Tibial artery (tissue), 4 donors: ENCODE data around the gene WFDC1.

Experiments used
- DNase-seq, 2 donors: peaks; one replicate each; pipeline ENCODE4 v3.0.0-alpha.2; 2019
- H3K27ac ChIP-seq, 2 donors: fragments of 200-600 bp; sonication (generic) in 1 of 2; 1 replicate in 1 of 2; 2 replicates in 1 of 2; pipeline ENCODE4 v1.5.1; 2018 to 2019; ENCODE audit warnings: mild to moderate bottlenecking in 1 of 2
- H3K27me3 ChIP-seq, 2 donors: fragments of 200-600 bp; sonication (generic) in 1 of 2; one replicate each; pipeline versions ENCODE4 v1.5.1 to v1.6.0; 2016 to 2019
- H3K36me3 ChIP-seq, 3 donors: fragments of 200-600 bp; sonication (generic) in 2 of 3; one replicate each; pipeline ENCODE4 v1.5.1; 2016 to 2019; ENCODE audit warnings: mild to moderate bottlenecking in 2 of 3
- H3K4me1 ChIP-seq, 4 donors: fragments of 200-600 bp; sonication (generic) in 2 of 4; 1 replicate in 3 of 4; 2 replicates in 1 of 4; pipeline ENCODE4 v1.5.1; 2016 to 2019
- H3K4me3 ChIP-seq, 2 donors: fragments of 200-600 bp; sonication (generic) in 1 of 2; 1 replicate in 1 of 2; 2 replicates in 1 of 2; pipeline ENCODE4 v1.5.1; 2018 to 2019; ENCODE audit warnings: mild to moderate bottlenecking in 2 of 2
- H3K9me3 ChIP-seq, 3 donors: fragments of 200-600 bp; sonication (generic) in 1 of 3; one replicate each; pipeline ENCODE4 v1.5.1; 2016 to 2019
- intact Hi-C: fragments of 100-400 bp; cut with DNase I; formaldehyde crosslinking; loops from one replicate; pipeline ENCODE4 v1.15.0; 2023; ENCODE audit warnings: low total_unique reads
- TF ChIP-seq, protein P1 (sequence below), 2 experiments: fragments of 200-600 bp in 1 of 2; fragments of 450-650 bp in 1 of 2; IDR thresholded peaks; one replicate each; pipeline ENCODE4 v1.5.1; 2017 to 2019; ENCODE audit warnings: antibody characterized with exemption in 2 of 2, mild to moderate bottlenecking in 1 of 2, moderate library complexity in 1 of 2

Gene WFDC1

DNA sequence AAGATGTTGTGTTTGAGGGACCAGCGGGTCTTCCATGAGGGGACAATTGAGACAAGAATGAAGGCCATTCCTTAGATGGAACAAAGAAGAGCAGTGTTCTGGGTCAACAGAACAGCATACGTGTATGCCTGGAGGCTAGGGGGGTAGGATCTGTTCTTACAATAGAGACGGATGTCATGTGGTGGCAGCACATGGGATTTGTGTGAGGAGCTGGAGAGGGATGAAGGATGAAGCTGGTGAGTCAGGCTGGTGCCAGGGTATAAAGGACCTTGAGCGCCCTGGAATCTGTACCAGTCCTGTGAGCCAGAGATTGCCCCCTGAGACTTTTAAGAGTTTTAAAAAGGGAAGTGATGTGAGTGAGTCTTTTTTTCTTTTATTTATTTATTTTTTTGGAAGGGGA, 22.8 kb upstream of the WFDC1 start:
- TF ChIP-seq, protein P1, sequence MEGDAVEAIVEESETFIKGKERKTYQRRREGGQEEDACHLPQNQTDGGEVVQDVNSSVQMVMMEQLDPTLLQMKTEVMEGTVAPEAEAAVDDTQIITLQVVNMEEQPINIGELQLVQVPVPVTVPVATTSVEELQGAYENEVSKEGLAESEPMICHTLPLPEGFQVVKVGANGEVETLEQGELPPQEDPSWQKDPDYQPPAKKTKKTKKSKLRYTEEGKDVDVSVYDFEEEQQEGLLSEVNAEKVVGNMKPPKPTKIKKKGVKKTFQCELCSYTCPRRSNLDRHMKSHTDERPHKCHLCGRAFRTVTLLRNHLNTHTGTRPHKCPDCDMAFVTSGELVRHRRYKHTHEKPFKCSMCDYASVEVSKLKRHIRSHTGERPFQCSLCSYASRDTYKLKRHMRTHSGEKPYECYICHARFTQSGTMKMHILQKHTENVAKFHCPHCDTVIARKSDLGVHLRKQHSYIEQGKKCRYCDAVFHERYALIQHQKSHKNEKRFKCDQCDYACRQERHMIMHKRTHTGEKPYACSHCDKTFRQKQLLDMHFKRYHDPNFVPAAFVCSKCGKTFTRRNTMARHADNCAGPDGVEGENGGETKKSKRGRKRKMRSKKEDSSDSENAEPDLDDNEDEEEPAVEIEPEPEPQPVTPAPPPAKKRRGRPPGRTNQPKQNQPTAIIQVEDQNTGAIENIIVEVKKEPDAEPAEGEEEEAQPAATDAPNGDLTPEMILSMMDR (IDR thresholded peaks at IDR 0.05), result no peak
- intact Hi-C loops, result loop anchor here (5.0 kb wide), 1 partner anchor 210 kb away; no protein-coding TSS in a partner anchor

DNA sequence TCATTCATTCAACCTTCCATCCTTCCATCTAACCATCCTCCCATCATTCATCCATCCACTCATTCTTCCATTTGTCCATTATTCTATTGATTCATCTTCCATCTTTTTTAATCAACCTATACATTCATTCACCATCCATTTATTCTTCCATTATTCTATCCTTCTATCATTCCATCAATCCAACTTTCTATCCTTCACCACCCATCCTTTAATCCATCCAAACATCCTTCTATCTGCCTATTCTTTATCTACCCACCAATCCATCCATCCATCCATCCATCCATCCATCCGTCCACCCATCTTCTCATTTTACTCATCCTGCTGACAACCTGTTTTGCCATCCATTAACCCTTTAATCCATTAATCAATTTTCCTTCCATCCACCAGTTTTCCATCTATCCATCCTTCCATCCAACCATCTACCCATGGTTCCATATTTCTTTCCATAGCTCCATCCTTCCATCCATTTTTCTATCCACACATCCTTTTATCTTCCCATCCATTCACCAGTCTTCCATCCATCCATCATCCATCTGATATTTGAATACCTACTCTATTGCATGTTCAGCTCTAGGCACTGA, 21.8 kb upstream of the WFDC1 start:
- Histone ChIP-seq H3K4me3 (no peak overlapping the region), H3K27me3 (peaks cover 0 to 11% of the 10 kb centered on the region in 2 donors), H3K27ac (no peak overlapping the region), H3K9me3 (no peaks in the 10 kb centered on the region), H3K4me1 (peaks cover 0 to 3% (median 0%) of the 10 kb centered on the region in 4 donors), H3K36me3 (no peaks in the 10 kb centered on the region)
- TF ChIP-seq, protein P1 (IDR thresholded peaks at IDR 0.05), result no peak
- intact Hi-C loops, result loop anchor here (5.0 kb wide), 1 partner anchor 209 kb away; no protein-coding TSS in a partner anchor
- no peak for DNase-seq

More for the DNA sequence above, 22.8 kb upstream of the WFDC1 start:
- Histone ChIP-seq H3K4me3 (no peak overlapping the region), H3K36me3 (no peaks in the 10 kb centered on the region), H3K27me3 (peaks cover 0 to 12% of the 10 kb centered on the region in 2 donors), H3K9me3 (no peaks in the 10 kb centered on the region), H3K27ac (no peak overlapping the region), H3K4me1 (no peaks in the 10 kb centered on the region)
- no peak for DNase-seq

DNA sequence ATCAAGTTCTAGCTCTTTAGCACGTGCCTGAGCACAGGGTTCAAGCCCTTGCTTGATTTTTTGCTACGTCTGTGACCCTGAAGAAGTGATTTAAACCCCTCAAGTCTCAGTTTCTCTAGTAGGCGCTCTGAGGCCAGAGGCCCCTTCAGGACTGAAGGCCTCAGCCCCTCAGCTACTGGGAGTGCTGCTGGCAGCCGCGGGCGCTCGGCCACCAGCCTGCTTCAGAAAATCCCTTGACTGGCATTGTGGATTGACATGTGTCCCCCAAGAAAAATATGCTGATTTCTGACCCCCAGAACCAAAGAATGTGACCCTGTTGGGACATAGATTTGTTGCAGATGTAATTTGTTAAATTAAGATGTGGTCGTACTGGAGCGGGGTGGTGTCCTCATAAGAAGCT, 20.2 kb upstream of the WFDC1 start:
- intact Hi-C loops, result loop anchor here (2.0 to 5.0 kb wide), 2 partner anchors 36 to 208 kb away; no protein-coding TSS in a partner anchor
- no peak for DNase-seq
- H3K36me3 ChIP-seq, result no peaks in the 10 kb centered on the region
- peaks cover 0 to 3% (median 0%) of the 10 kb centered on the region in 4 donors for H3K4me1 ChIP-seq
- H3K27ac ChIP-seq, result no peak overlapping the region
- H3K9me3 ChIP-seq, result no peaks in the 10 kb centered on the region
- TF ChIP-seq, protein P1 (IDR thresholded peaks at IDR 0.05), result no peak
- peaks cover 0 to 6% of the 10 kb centered on the region in 2 donors for H3K27me3 ChIP-seq
- no peak overlapping the region for H3K4me3 ChIP-seq

DNA sequence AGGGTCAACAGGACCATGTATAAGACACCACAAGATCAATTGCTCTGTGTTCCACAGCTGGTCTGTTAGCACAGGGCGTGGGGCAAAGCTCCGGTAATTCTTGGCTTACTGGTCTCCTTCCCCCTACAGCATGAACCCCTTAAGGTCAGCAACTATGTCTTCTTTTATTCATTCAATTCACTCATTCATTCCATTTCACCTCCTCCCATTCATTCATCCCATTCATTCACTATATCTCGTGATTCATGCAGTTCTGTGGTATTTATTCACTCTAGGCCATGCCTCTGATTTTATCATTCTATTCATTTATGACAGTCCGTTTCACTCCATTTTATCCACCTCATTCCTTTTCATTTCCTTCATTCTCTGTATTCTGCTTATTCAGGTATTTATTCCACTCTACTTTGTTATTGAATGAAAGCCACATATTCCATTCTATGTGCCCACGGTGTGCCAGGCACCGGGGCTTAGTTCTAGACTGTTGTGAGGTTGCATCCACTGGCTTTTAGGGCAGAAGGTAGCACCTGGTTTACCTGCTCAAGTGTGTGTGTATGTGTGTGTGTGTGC, 19.0 kb upstream of the WFDC1 start:
- peaks cover 0 to 6% of the 10 kb centered on the region in 2 donors for H3K27me3 ChIP-seq
- DNase-seq, result no peak
- H3K27ac ChIP-seq, result no peak overlapping the region
- H3K9me3 ChIP-seq, result no peaks in the 10 kb centered on the region
- TF ChIP-seq, protein P1 (IDR thresholded peaks at IDR 0.05), result no peak
- H3K4me3 ChIP-seq, result no peak overlapping the region
- no peaks in the 10 kb centered on the region for H3K36me3 ChIP-seq
- intact Hi-C loops, result loop anchor here (2.0 kb wide), 1 partner anchor 35 kb away; no protein-coding TSS in a partner anchor
- H3K4me1 ChIP-seq, result peaks cover 0 to 3% (median 0%) of the 10 kb centered on the region in 4 donors

DNA sequence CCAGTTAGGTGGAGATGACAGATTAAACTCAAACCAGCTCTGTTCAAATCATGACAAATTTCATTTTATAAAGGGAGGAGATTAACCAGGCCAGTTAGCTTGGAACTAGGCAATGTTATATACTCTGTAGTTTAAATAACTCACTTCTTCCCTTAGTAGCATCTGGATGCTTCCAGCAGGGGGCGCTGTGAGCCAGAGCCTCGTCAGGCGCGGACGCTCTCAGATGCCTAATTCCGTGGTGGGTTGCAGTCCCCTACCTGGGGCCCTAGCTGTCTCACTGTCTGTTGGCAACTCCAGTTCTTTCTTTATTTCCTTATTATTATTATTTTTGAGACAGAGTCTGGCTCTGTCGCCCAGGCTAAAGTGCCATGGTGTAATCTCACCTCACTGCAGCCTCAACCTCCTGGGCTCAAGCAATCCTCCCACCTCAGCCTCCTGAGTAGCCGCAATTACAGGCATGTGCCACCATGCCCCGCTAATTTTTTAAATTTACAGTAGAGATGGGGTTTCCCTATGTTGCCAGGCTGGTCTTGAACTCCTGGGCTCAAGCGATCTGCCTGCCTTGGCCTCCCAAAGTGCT, 17.3 kb upstream of the WFDC1 start:
- peak; percentile 52 to 78 for DNase-seq
- intact Hi-C loops, result no loop called here

More for the DNA sequence above, 17.3 kb upstream of the WFDC1 start:
- no peaks in the 10 kb centered on the region for H3K36me3 ChIP-seq
- peaks cover 0 to 6% of the 10 kb centered on the region in 2 donors for H3K27me3 ChIP-seq
- H3K27ac ChIP-seq, result no peak overlapping the region
- no peaks in the 10 kb centered on the region for H3K9me3 ChIP-seq
- H3K4me1 ChIP-seq, result peaks cover 0 to 3% (median 0%) of the 10 kb centered on the region in 4 donors
- TF ChIP-seq, protein P1 (IDR thresholded peaks at IDR 0.05), result peak; percentile 89 to 90
- H3K4me3 ChIP-seq, result no peak overlapping the region
